NCI-H2081 treated with DMSO at 0.1 percent for 48 hours (cell line): ENCODE measurements around the gene FTCD.
"Not testable (repeated sequence)": the region's sequence is repeated elsewhere in the genome, so short reads cannot be mapped to it uniquely, and the experiment has no call there.

Source experiments
- DNase-seq: peaks from one replicate; lab custom pipeline; 2025; lab: John Stamatoyannopoulos, UW

FTCD gene

GRCh38 chr21:46171996-46172862, 16.9 kb upstream of the FTCD start:
- DNase-seq: no peak

- DNase-seq: no peak
Observed at GRCh38 chr21:46171585-46171984, 16.2 kb upstream of the FTCD start.

GRCh38 chr21:46170436-46171193, 15.2 kb upstream of the FTCD start:
- not testable (repeated sequence) for DNase-seq

GRCh38 chr21:46168659-46169386, 13.4 kb upstream of the FTCD start:
- no peak for DNase-seq

GRCh38 chr21:46168238-46168637, 12.9 kb upstream of the FTCD start:
- DNase-seq: no peak

- DNase-seq: no peak
Observed at GRCh38 chr21:46165098-46165497, 9.7 kb upstream of the FTCD start.

- no peak for DNase-seq
Observed at GRCh38 chr21:46163380-46163779, 8.0 kb upstream of the FTCD start.

GRCh38 chr21:46161633-46162592, 6.5 kb upstream of the FTCD start:
- DNase-seq: no peak

GRCh38 chr21:46160907-46161632, 5.7 kb upstream of the FTCD start:
- DNase-seq: no peak

GRCh38 chr21:46160657-46160906, 5.2 kb upstream of the FTCD start:
- no peak for DNase-seq

GRCh38 chr21:46159841-46160656, 4.7 kb upstream of the FTCD start:
- DNase-seq: no peak

- no peak for DNase-seq
Observed at GRCh38 chr21:46159390-46159789, 4.0 kb upstream of the FTCD start.

GRCh38 chr21:46158666-46159300, 3.4 kb upstream of the FTCD start:
- DNase-seq: no peak

GRCh38 chr21:46157987-46158451, 2.6 kb upstream of the FTCD start:
- DNase-seq: no peak

GRCh38 chr21:46157396-46157986, 2.1 kb upstream of the FTCD start:
- no peak for DNase-seq

- no peak for DNase-seq
Observed at GRCh38 chr21:46156678-46157077, 1.3 kb upstream of the FTCD start.

- no peak for DNase-seq
Observed at GRCh38 chr21:46156378-46156645, 933 bp upstream of the FTCD start.

GRCh38 chr21:46154955-46155513, 345 bp downstream of the FTCD start:
- no peak for DNase-seq
